Thyroid gland (tissue), 4 donors: Measurements from ENCODE around the gene SVIL.

Experiments used
- POLR2A ChIP-seq, 2 donors: fragments of 450-650 bp; IDR thresholded peaks; one replicate each; pipeline ENCODE4 v1.6.1; 2017; ENCODE audit warnings: antibody characterized with exemption in 2 of 2, mild to moderate bottlenecking in 2 of 2, moderate library complexity in 1 of 2
- TF ChIP-seq, protein P1 (sequence below), 6 experiments: fragments of 200-600 bp in 3 of 6; fragments of 450-650 bp in 3 of 6; sonication (generic) in 3 of 6; IDR thresholded peaks; one replicate each; pipeline ENCODE4 v1.5.1; 2016 to 2019; ENCODE audit warnings: antibody characterized with exemption in 6 of 6, mild to moderate bottlenecking in 2 of 6, inconsistent platforms in 1 of 6, moderate library complexity in 1 of 6

DNA sequence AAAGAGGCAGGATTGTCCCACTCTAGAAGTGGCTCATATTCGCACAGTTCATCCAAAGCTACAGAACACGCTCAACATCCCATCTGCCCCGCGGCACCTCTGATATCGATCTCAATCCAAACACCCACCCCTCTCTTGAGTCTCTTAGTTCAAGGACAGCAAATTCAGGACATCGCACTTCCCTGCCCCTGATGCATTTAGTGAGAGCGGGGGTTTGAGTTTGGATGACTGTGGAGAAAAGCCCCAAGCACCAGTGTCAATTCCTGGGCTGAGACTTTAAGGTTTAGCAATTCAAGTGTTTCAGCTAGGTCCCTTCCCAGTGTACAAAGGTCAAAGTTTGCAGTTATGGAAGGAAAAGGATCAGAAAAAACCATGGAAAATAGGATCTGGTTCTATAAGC is 179.7 kb downstream of the SVIL start:
- TF ChIP-seq, protein P1, sequence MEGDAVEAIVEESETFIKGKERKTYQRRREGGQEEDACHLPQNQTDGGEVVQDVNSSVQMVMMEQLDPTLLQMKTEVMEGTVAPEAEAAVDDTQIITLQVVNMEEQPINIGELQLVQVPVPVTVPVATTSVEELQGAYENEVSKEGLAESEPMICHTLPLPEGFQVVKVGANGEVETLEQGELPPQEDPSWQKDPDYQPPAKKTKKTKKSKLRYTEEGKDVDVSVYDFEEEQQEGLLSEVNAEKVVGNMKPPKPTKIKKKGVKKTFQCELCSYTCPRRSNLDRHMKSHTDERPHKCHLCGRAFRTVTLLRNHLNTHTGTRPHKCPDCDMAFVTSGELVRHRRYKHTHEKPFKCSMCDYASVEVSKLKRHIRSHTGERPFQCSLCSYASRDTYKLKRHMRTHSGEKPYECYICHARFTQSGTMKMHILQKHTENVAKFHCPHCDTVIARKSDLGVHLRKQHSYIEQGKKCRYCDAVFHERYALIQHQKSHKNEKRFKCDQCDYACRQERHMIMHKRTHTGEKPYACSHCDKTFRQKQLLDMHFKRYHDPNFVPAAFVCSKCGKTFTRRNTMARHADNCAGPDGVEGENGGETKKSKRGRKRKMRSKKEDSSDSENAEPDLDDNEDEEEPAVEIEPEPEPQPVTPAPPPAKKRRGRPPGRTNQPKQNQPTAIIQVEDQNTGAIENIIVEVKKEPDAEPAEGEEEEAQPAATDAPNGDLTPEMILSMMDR (IDR thresholded peaks at IDR 0.05), result no peak
- TF ChIP-seq POLR2A (IDR thresholded peaks at IDR 0.05), result no peak
